Measurements from ENCODE around the gene MAL.

- TF ChIP-seq, protein P1, sequence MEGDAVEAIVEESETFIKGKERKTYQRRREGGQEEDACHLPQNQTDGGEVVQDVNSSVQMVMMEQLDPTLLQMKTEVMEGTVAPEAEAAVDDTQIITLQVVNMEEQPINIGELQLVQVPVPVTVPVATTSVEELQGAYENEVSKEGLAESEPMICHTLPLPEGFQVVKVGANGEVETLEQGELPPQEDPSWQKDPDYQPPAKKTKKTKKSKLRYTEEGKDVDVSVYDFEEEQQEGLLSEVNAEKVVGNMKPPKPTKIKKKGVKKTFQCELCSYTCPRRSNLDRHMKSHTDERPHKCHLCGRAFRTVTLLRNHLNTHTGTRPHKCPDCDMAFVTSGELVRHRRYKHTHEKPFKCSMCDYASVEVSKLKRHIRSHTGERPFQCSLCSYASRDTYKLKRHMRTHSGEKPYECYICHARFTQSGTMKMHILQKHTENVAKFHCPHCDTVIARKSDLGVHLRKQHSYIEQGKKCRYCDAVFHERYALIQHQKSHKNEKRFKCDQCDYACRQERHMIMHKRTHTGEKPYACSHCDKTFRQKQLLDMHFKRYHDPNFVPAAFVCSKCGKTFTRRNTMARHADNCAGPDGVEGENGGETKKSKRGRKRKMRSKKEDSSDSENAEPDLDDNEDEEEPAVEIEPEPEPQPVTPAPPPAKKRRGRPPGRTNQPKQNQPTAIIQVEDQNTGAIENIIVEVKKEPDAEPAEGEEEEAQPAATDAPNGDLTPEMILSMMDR (IDR thresholded peaks at IDR 0.05): no peak
- no peak for TF ChIP-seq POLR2A (IDR thresholded peaks at IDR 0.05)
Measured at GRCh38 chr2:95057535-95058370, 32.2 kb downstream of the MAL start.

Measured in heart left ventricle (tissue), 13 donors.